Mesothelial cell of epicardium (in vitro differentiated cells): ENCODE measurements around the gene MAPK8IP3. TPM values are rescaled to one million over a fixed set of nuclear protein-coding genes. Genes with fewer than 3 reads are reported as not detected.
"Not testable (repeated sequence)": the region's sequence is repeated elsewhere in the genome, so short reads cannot be mapped to it uniquely, and the experiment has no call there.

Experiments used
- DNase-seq, 2 experiments: peaks; one replicate each; pipeline ENCODE4 v3.0.0; 2021; ENCODE audit warnings: low spot score in 2 of 2; ENCODE audit not compliant: unreplicated experiment in 2 of 2
- H3K27ac Mint-ChIP-seq: 2 replicates; pipeline ENCODE4 v1.8.0; 2021; ENCODE audit warnings: mixed read lengths
- H3K27me3 Mint-ChIP-seq: 2 replicates; pipeline ENCODE4 v1.8.0; 2021; ENCODE audit warnings: low read depth, mixed read lengths
- H3K36me3 Mint-ChIP-seq: 2 replicates; pipeline ENCODE4 v1.8.0; 2021; ENCODE audit warnings: mixed read lengths
- H3K4me1 Mint-ChIP-seq: 2 replicates; pipeline ENCODE4 v1.8.0; 2021; ENCODE audit warnings: mixed read lengths
- H3K4me3 Mint-ChIP-seq: 2 replicates; pipeline ENCODE4 v1.8.0; 2021; ENCODE audit warnings: mild to moderate bottlenecking, moderate library complexity, mixed read lengths
- H3K9me3 Mint-ChIP-seq: 2 replicates; pipeline ENCODE4 v1.8.0; 2021; ENCODE audit warnings: mixed read lengths
- CTCF ChIP-seq: fragments of 200-600 bp; sonication (generic); IDR thresholded peaks from one replicate; pipeline ENCODE4 v1.5.0; 2021; ENCODE audit warnings: antibody characterized with exemption; ENCODE audit not compliant: unreplicated experiment
- total RNA-seq: library from RNA; stranded (reverse); gene quantifications from 3 replicates; pipeline ENCODE4 v1.2.1, GENCODE V29; 2021

MAPK8IP3 gene
- total RNA-seq, 1 donor from 2014 or later = 182 TPM

- Mint-ChIP-seq H3K36me3 (peaks cover 9% of the 10 kb centered on the region), H3K27ac (no peak overlapping the region), H3K9me3 (no peaks in the 10 kb centered on the region), H3K4me3 (no peak overlapping the region), H3K4me1 (no peaks in the 10 kb centered on the region), H3K27me3 (no peaks in the 10 kb centered on the region)
- no peak for TF ChIP-seq CTCF
- DNase-seq = peak in 1 of 2 experiments; percentile 18
These were observed 86.2 kb downstream of the MAPK8IP3 start for GRCh38 chr16:1791943-1792812.

GRCh38 chr16:1792836-1793577 is 87.0 kb downstream of the MAPK8IP3 start:
- H3K27me3 Mint-ChIP-seq = no peaks in the 10 kb centered on the region
- no peak for TF ChIP-seq CTCF
- H3K9me3 Mint-ChIP-seq = no peaks in the 10 kb centered on the region
- no peak for DNase-seq
- H3K36me3 Mint-ChIP-seq = peaks cover 10% of the 10 kb centered on the region
- H3K27ac Mint-ChIP-seq = no peak overlapping the region
- H3K4me1 Mint-ChIP-seq = no peaks in the 10 kb centered on the region
- H3K4me3 Mint-ChIP-seq = no peak overlapping the region

- Mint-ChIP-seq H3K27ac (no peak within 1 kb of the TSS), H3K4me3 (no peak within 1 kb of the TSS), H3K9me3 (peaks cover under 1% of the 10 kb centered on the region), H3K4me1 (no peaks in the 10 kb centered on the region), H3K36me3 (peaks cover 10% of the 10 kb centered on the region), H3K27me3 (no peaks in the 10 kb centered on the region)
- TF ChIP-seq CTCF = no peak
- peak in 1 of 2 experiments; percentile 36 for DNase-seq
These were observed 87.7 kb downstream of the MAPK8IP3 start, which contains the start of gene IGFALS for GRCh38 chr16:1793578-1794220. Gene IGFALS (minus strand): TSS chr16:1793705. CDS start chr16:1793652, 53 bp downstream.

GRCh38 chr16:1794221-1794871 is 88.4 kb downstream of the MAPK8IP3 start:
- H3K27ac Mint-ChIP-seq = no peak overlapping the region
- no peak overlapping the region for H3K4me3 Mint-ChIP-seq
- no peaks in the 10 kb centered on the region for H3K4me1 Mint-ChIP-seq
- no peaks in the 10 kb centered on the region for H3K27me3 Mint-ChIP-seq
- TF ChIP-seq CTCF = no peak
- peaks cover 7% of the 10 kb centered on the region for H3K9me3 Mint-ChIP-seq
- peaks cover 9% of the 10 kb centered on the region for H3K36me3 Mint-ChIP-seq
- peak; percentile 18 to 36 for DNase-seq

- Mint-ChIP-seq H3K27ac (no peak overlapping the region), H3K36me3 (peaks cover 11% of the 10 kb centered on the region), H3K27me3 (no peaks in the 10 kb centered on the region), H3K4me3 (no peak overlapping the region), H3K4me1 (no peaks in the 10 kb centered on the region), H3K9me3 (peaks cover 10% of the 10 kb centered on the region)
- peak in 1 of 2 experiments; percentile 35 for DNase-seq
- no peak for TF ChIP-seq CTCF
These were observed 89.1 kb downstream of the MAPK8IP3 start for GRCh38 chr16:1794908-1795666.

GRCh38 chr16:1799263-1799662 is 93.3 kb downstream of the MAPK8IP3 start:
- H3K27ac Mint-ChIP-seq, DNase-seq, H3K4me1 Mint-ChIP-seq, H3K27me3 Mint-ChIP-seq, H3K4me3 Mint-ChIP-seq: not testable (repeated sequence)
- Mint-ChIP-seq H3K9me3 (peaks cover 16% of the 10 kb centered on the region), H3K36me3 (peaks cover 15% of the 10 kb centered on the region)
